IPS DF 4.7 (cell line): ENCODE measurements around the gene CD300LG.
A peak's percentile ranks its signal among the peaks of the same experiment; 100 is the strongest.
"Not testable (repeated sequence)": the region's sequence is repeated elsewhere in the genome, so short reads cannot be mapped to it uniquely, and the experiment has no call there.

Experiments used
- DNase-seq: peaks from one replicate; pipeline ENCODE4 v3.0.0-alpha.2; 2013; ENCODE audit warnings: low spot score; ENCODE audit errors: extremely low read depth

Gene CD300LG

GRCh38 chr17:43823350-43824084 lies 23.5 kb upstream of the CD300LG start:
- DNase-seq: no peak

- no peak for DNase-seq
These were observed 21.4 kb upstream of the CD300LG start for GRCh38 chr17:43825567-43825966.

GRCh38 chr17:43826206-43826605 lies 20.8 kb upstream of the CD300LG start:
- DNase-seq: no peak

GRCh38 chr17:43827596-43827995 lies 19.4 kb upstream of the CD300LG start:
- DNase-seq: no peak

- DNase-seq: no peak
These were observed 17.2 kb upstream of the CD300LG start for GRCh38 chr17:43829738-43830137.

- no peak for DNase-seq
These were observed 16.4 kb upstream of the CD300LG start for GRCh38 chr17:43830510-43831140.

GRCh38 chr17:43831633-43832032 lies 15.3 kb upstream of the CD300LG start:
- no peak for DNase-seq

- DNase-seq: no peak
These were observed 14.6 kb upstream of the CD300LG start for GRCh38 chr17:43832168-43832975.

GRCh38 chr17:43832976-43833829 lies 13.8 kb upstream of the CD300LG start, which contains the start of gene MPP3:
Gene MPP3, minus strand, starts transcription at chr17:43833146. Its CDS starts 1,240 bp downstream, at chr17:43831906.
- no peak for DNase-seq

GRCh38 chr17:43834106-43834505 lies 12.9 kb upstream of the CD300LG start:
- DNase-seq: no peak

GRCh38 chr17:43839670-43840108 lies 7.3 kb upstream of the CD300LG start:
- DNase-seq: no peak

- no peak for DNase-seq
These were observed 6.2 kb upstream of the CD300LG start for GRCh38 chr17:43840814-43841213.

GRCh38 chr17:43841282-43841681 lies 5.7 kb upstream of the CD300LG start:
- DNase-seq: no peak

GRCh38 chr17:43842091-43842974 lies 4.6 kb upstream of the CD300LG start:
- DNase-seq: not testable (repeated sequence)

- DNase-seq: no peak
These were observed 4.0 kb upstream of the CD300LG start for GRCh38 chr17:43842975-43843325.

GRCh38 chr17:43844241-43844640 lies 2.7 kb upstream of the CD300LG start:
- no peak for DNase-seq

- DNase-seq: no peak
These were observed 1.2 kb upstream of the CD300LG start for GRCh38 chr17:43845766-43846165.

GRCh38 chr17:43846221-43846712 lies 709 bp upstream of the CD300LG start:
- peak; percentile 53 for DNase-seq

- DNase-seq: no peak
These were observed 1.6 kb downstream of the CD300LG start for GRCh38 chr17:43848601-43849000.

- DNase-seq: no peak
These were observed 2.1 kb downstream of the CD300LG start for GRCh38 chr17:43849116-43849515.
